22Rv1 (cell line): ENCODE data around the gene CCDC85B.

Source experiments
- CTCF ChIP-seq: fragments of 450-650 bp; IDR thresholded peaks from 2 replicates; pipeline ENCODE4 v1.5.1; 2017; ENCODE audit warnings: mild to moderate bottlenecking
- ZFX ChIP-seq: fragments of 450-650 bp; IDR thresholded peaks from 2 replicates; pipeline ENCODE4 v1.6.1; 2017; ENCODE audit warnings: antibody characterized with exemption, borderline replicate concordance

- TF ChIP-seq CTCF (no peak), ZFX (no peak)
Observed at GRCh38 chr11:65868076-65868667, 22.3 kb upstream of the CCDC85B start.
